ENCODE results near the gene SCYL2.

GRCh38 chr12:100383586-100384558, 116.9 kb downstream of the SCYL2 start:
- TF ChIP-seq, protein P1, sequence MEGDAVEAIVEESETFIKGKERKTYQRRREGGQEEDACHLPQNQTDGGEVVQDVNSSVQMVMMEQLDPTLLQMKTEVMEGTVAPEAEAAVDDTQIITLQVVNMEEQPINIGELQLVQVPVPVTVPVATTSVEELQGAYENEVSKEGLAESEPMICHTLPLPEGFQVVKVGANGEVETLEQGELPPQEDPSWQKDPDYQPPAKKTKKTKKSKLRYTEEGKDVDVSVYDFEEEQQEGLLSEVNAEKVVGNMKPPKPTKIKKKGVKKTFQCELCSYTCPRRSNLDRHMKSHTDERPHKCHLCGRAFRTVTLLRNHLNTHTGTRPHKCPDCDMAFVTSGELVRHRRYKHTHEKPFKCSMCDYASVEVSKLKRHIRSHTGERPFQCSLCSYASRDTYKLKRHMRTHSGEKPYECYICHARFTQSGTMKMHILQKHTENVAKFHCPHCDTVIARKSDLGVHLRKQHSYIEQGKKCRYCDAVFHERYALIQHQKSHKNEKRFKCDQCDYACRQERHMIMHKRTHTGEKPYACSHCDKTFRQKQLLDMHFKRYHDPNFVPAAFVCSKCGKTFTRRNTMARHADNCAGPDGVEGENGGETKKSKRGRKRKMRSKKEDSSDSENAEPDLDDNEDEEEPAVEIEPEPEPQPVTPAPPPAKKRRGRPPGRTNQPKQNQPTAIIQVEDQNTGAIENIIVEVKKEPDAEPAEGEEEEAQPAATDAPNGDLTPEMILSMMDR (IDR thresholded peaks at IDR 0.05; ENCODE audit: insufficient read depth, low read depth, low read length) = no peak
- TF ChIP-seq EZH2 (IDR thresholded peaks at IDR 0.05; ENCODE audit: insufficient read depth, low read length) = no peak

Data from astrocyte (in vitro differentiated cells and primary cell).